Lower lobe of right lung (tissue), 2 donors: ENCODE measurements around the gene TTC22. TPM values are rescaled to one million over a fixed set of nuclear protein-coding genes. Genes with fewer than 3 reads are reported as not detected.

Experiments used
- ATAC-seq, 2 donors: fragments of 200-7000 bp; cut with Tn5 transposase; one replicate each; pipeline ENCODE4 v1.9.1; 2020 to 2022; ENCODE audit warnings: mild to moderate bottlenecking in 2 of 2, moderate library complexity in 2 of 2
- DNase-seq: peaks from one replicate; pipeline ENCODE4 v3.0.0-alpha.2; 2020
- H3K27ac ChIP-seq: fragments of 200-600 bp; one replicate; pipeline ENCODE4 v1.8.0; 2022
- H3K27me3 ChIP-seq: fragments of 200-600 bp; one replicate; pipeline ENCODE4 v1.8.0; 2022; ENCODE audit warnings: low read depth
- H3K36me3 ChIP-seq: fragments of 200-600 bp; one replicate; pipeline ENCODE4 v1.8.0; 2022; ENCODE audit warnings: mild to moderate bottlenecking
- H3K4me1 ChIP-seq: fragments of 200-600 bp; one replicate; pipeline ENCODE4 v1.8.0; 2022
- H3K4me3 ChIP-seq: fragments of 200-600 bp; one replicate; pipeline ENCODE4 v1.8.0; 2022; ENCODE audit warnings: mild to moderate bottlenecking
- H3K9me3 ChIP-seq: fragments of 200-600 bp; one replicate; pipeline ENCODE4 v1.8.0; 2022
- intact Hi-C: fragments of 100-400 bp; cut with DNase I; formaldehyde crosslinking; loops from one replicate; pipeline ENCODE4 v1.11.0; 2022
- total RNA-seq: library from RNA; stranded (reverse); fragmentation: NEBNext Ultra II Directional; extraction: Animal tissue kit (Norgen Biotek cat#: 25700); gene quantifications from one replicate; pipeline ENCODE4 v1.2.1, GENCODE V29; 2021
- TF ChIP-seq, protein P1 (sequence below): fragments of 200-600 bp; IDR thresholded peaks from one replicate; pipeline ENCODE4 v1.8.0; 2022; ENCODE audit warnings: antibody characterized with exemption, mild to moderate bottlenecking
- donor health status: DM: no; HTN: yes; CAD: no; lungs with severe emphysema.

The TTC22 gene
- total RNA-seq, 1 donor from 2014 or later = 8.4 TPM

DNA sequence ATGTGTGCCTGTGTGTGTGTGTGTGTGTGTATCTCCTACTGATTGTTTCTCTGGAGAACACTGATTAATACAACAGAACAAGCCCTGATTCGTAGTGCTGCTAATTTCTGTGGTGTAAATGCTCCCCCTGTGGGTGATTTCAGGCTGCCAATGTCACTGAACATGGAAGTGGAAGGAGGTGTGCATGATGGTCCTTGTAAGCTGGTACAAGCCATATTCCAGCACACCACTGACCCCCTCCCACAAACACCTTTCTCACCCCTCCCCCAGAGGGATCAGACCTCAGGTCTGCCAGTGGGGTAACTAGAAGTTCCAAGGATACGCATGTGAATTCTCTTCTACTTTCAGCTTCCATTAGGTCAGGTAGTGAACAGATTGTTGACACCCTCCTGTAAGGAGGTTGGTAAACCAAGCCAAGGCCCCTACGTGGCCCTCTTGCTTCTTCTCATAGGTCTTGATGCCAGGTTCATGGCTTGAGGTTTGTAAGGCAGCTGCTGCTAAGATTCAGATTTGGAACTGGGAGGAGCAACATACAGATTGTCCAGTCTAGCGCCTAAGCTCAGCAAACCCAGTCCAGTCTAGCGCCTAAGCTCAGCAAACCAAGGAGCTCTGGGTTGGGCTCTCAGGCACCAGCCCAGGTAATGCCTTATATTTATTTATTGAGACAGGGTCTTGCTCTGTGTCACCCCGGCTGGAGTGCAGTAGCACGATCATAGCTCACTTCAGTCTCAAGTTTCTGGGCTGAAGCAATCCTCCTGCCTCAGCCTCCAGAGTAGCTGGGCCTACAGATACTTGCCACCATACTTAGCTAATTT is 47.2 kb upstream of the TTC22 start:
- Histone ChIP-seq H3K9me3 (no peaks in the 10 kb centered on the region), H3K36me3 (peaks cover 50% of the 10 kb centered on the region), H3K27ac (no peak overlapping the region), H3K4me1 (no peaks in the 10 kb centered on the region), H3K4me3 (no peak overlapping the region), H3K27me3 (no peaks in the 10 kb centered on the region)
- DNase-seq = no peak
- intact Hi-C loops = no loop called here
- ATAC-seq = no peak
- TF ChIP-seq, protein P1, sequence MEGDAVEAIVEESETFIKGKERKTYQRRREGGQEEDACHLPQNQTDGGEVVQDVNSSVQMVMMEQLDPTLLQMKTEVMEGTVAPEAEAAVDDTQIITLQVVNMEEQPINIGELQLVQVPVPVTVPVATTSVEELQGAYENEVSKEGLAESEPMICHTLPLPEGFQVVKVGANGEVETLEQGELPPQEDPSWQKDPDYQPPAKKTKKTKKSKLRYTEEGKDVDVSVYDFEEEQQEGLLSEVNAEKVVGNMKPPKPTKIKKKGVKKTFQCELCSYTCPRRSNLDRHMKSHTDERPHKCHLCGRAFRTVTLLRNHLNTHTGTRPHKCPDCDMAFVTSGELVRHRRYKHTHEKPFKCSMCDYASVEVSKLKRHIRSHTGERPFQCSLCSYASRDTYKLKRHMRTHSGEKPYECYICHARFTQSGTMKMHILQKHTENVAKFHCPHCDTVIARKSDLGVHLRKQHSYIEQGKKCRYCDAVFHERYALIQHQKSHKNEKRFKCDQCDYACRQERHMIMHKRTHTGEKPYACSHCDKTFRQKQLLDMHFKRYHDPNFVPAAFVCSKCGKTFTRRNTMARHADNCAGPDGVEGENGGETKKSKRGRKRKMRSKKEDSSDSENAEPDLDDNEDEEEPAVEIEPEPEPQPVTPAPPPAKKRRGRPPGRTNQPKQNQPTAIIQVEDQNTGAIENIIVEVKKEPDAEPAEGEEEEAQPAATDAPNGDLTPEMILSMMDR = no peak

DNA sequence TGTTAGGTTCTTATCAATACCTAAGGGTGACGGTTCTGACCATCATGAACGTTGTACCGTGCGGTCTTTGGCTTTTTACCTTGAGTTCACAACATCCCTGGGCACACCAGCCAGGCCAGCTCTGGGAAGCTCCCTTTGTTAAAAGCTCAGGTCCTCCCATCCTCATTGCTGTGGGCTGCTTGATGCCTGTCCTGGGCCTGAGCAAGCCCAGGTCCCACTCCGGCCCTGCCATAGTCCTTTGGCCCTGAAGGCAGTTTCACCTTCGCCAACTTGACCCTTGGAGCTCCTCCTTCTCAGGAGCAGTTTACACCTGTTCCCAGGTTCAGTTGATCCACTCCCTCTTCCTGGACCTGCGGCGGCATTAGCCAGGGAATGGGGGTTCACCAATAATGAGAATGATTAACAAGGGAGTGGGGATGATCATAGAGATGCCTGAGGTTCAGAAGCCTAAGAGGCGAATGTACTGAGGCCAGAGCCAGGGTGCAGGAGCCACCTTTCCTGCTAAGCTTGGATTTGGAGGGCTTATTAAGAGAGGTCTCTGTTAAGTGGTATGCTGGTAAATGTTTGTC is 45.7 kb upstream of the TTC22 start:
- TF ChIP-seq, protein P1 = no peak
- no peaks in the 10 kb centered on the region for H3K4me1 ChIP-seq
- ATAC-seq (no peak), DNase-seq (no peak)
- H3K27ac ChIP-seq = no peak overlapping the region
- no peak overlapping the region for H3K4me3 ChIP-seq
- intact Hi-C loops = no loop called here
- H3K9me3 ChIP-seq = no peaks in the 10 kb centered on the region
- H3K36me3 ChIP-seq = peaks cover 34% of the 10 kb centered on the region
- no peaks in the 10 kb centered on the region for H3K27me3 ChIP-seq

DNA sequence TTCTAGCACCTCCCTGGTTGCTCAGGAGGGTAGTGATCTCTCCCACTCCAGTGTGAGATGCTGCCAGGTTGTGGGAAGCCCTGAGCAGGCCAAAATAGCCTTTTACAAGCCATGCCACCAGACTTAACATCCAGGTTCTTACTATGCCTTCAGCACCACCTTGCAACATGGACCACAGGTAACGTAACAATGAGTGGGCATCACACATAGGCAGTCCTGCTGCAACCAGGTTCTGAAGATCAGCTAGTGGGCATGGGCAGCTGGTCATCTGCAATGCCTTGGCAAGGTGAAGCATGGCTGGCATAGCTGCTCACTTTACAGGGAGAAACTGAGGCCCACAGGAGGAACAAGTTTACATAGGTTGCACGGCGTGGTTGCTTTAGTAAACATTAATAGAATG is 45.2 kb upstream of the TTC22 start:
- no peak overlapping the region for H3K4me3 ChIP-seq
- H3K9me3 ChIP-seq = no peaks in the 10 kb centered on the region
- intact Hi-C loops = no loop called here
- no peak for ATAC-seq
- H3K27ac ChIP-seq = no peak overlapping the region
- H3K36me3 ChIP-seq = peaks cover 29% of the 10 kb centered on the region
- DNase-seq = no peak
- no peaks in the 10 kb centered on the region for H3K27me3 ChIP-seq
- no peaks in the 10 kb centered on the region for H3K4me1 ChIP-seq
- TF ChIP-seq, protein P1 = no peak

DNA sequence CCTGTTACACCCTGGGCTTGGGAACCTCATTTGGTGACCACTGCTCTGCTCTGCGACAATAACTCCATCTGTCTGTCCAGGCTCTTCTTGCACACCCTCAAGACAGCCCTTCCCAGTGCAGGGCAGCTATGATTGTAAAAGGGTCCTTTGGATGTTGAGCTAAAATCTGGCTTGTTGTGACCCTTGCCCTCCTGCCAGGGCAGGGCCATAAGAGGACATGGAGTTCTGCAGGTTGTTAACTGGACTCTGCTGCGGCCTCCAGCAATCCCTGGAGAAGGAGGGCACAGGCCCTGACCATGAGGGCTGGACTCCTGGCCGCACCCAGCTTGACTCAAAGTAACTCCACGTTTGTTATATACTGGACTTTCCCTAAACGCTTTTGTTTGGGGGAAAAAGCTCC is 44.6 kb upstream of the TTC22 start:
- Histone ChIP-seq H3K4me3 (no peak overlapping the region), H3K9me3 (no peaks in the 10 kb centered on the region), H3K27ac (no peak overlapping the region), H3K27me3 (no peaks in the 10 kb centered on the region), H3K4me1 (no peaks in the 10 kb centered on the region), H3K36me3 (peaks cover 24% of the 10 kb centered on the region)
- ATAC-seq = no peak
- no peak for DNase-seq
- TF ChIP-seq, protein P1 = no peak
- intact Hi-C loops = no loop called here

DNA sequence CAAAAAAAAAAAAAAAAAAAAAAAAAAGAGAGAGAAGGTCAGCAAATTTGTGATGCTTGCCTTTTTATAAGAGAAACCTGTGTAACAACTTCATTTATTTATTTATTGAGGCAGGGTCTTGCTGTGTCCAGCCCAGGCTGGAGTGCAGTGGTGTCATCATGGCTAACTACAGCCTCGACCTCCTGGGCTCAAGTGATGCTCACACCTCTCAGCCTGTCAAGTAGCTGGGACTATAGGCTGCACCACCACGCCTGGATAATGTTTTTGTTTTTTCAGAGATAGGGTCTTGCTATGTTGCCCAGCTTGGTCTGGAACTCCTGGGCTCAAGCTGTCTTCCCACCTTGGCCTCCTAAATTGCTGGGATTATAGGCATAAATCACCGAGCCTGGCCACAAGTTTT is 43.4 kb upstream of the TTC22 start:
- TF ChIP-seq, protein P1 = no peak
- H3K9me3 ChIP-seq = no peaks in the 10 kb centered on the region
- H3K27me3 ChIP-seq = no peaks in the 10 kb centered on the region
- H3K4me3 ChIP-seq = no peak overlapping the region
- no peaks in the 10 kb centered on the region for H3K4me1 ChIP-seq
- intact Hi-C loops = no loop called here
- peaks cover 12% of the 10 kb centered on the region for H3K36me3 ChIP-seq
- H3K27ac ChIP-seq = no peak overlapping the region
- ATAC-seq (no peak), DNase-seq (no peak)
